HepG2 (cell line): Measurements from ENCODE around the gene NUP88. TPM values are rescaled to one million over a fixed set of nuclear protein-coding genes. Genes with fewer than 3 reads are reported as not detected.
A peak's percentile ranks its signal among the peaks of the same experiment; 100 is the strongest.

Experiments
- ATAC-seq: fragments of 200-7000 bp; cut with Tn5 transposase; 3 replicates; pipeline ENCODE4 v1.9.1; 2020; ENCODE audit warnings: mild to moderate bottlenecking, moderate library complexity
- BruUV-seq: library from RNA; stranded (reverse); fragments of 400-500 nt; replicated peaks from 2 replicates; lab custom pipeline; 2021; lab: Mats Ljungman, UMichigan
- CTCF ChIA-PET: fragments of 300-600 bp; formaldehyde crosslinking; extraction: SDS; loops from one replicate; lab custom pipeline; 2021; ENCODE audit warnings: low total read pairs, inconsistent platforms, low intra/inter-chr PET ratio; lab: Yijun Ruan, JAX
- POLR2A ChIA-PET: fragments of 350-600 bp; sonication (Branson Sonifier 250); formaldehyde crosslinking; loops from one replicate; lab custom pipeline; 2020; ENCODE audit warnings: antibody characterized with exemption, inconsistent platforms; lab: Yijun Ruan, JAX
- DNase-seq: peaks from one replicate; pipeline ENCODE4 v3.0.0-alpha.2; 2015; ENCODE audit warnings: low spot score
- FAIRE-seq: peaks from 3 replicates; lab custom pipeline; 2011; peaks lifted over from hg19 to GRCh38; lab: Jason Lieb, UNC
- H2AFZ ChIP-seq: one replicate; pipeline ENCODE4 v1.6.1; 2011; ENCODE audit warnings: low read length, inconsistent platforms
- H3K27ac ChIP-seq: fragments of 300-600 bp; 3 replicates; pipeline ENCODE4 v1.8.0; 2011; ENCODE audit warnings: mixed run types, mild to moderate bottlenecking, mixed read lengths, low read length, inconsistent platforms; ENCODE audit not compliant: insufficient read depth; ENCODE audit errors: extremely low read length
- H3K27me3 ChIP-seq, 2 experiments: fragments of 200-600 bp in 1 of 2; 2 replicates in 1 of 2; 3 replicates in 1 of 2; pipeline versions ENCODE4 v1.6.0 to v1.8.0; 2011; ENCODE audit warnings: low read length in 2 of 2, mild to moderate bottlenecking in 2 of 2, moderate library complexity in 2 of 2, inconsistent platforms in 1 of 2; ENCODE audit not compliant: insufficient read depth in 2 of 2, control insufficient read depth in 1 of 2
- H3K36me3 ChIP-seq, 2 experiments: fragments of 200-600 bp in 1 of 2; replicated peaks in 1 of 2; 2 replicates in 1 of 2; 3 replicates in 1 of 2; pipeline versions ENCODE4 v1.5.1 to v1.8.0; 2011; ENCODE audit warnings: low read length in 2 of 2, inconsistent platforms in 1 of 2; ENCODE audit not compliant: insufficient read depth in 2 of 2, control insufficient read depth in 1 of 2
- H3K4me1 ChIP-seq: 2 replicates; pipeline ENCODE4 v1.5.1; 2012; ENCODE audit warnings: low read length, inconsistent platforms; ENCODE audit not compliant: insufficient read depth
- H3K4me2 ChIP-seq: 2 replicates; pipeline ENCODE4 v1.6.0; 2011; ENCODE audit warnings: low read depth, low read length, inconsistent platforms
- H3K4me3 ChIP-seq, 3 experiments: fragments of 200-600 bp in 1 of 3; sonication (generic), shearing (Covaris generic) in 1 of 3; replicated peaks in 1 of 3; 2 replicates each; pipeline ENCODE4 v1.5.1; 2011 to 2016; ENCODE audit warnings: low read length in 3 of 3, inconsistent platforms in 2 of 3, low read depth in 2 of 3, mild to moderate bottlenecking in 2 of 3, control low read depth in 1 of 3, mixed read lengths in 1 of 3; ENCODE audit not compliant: insufficient read depth in 1 of 3
- H3K79me2 ChIP-seq: one replicate; pipeline ENCODE4 v1.6.1; 2011; ENCODE audit warnings: low read length, inconsistent platforms; ENCODE audit not compliant: insufficient read depth
- H3K9ac ChIP-seq: 2 replicates; pipeline ENCODE4 v1.6.0; 2011; ENCODE audit warnings: mild to moderate bottlenecking, low read depth, low read length, inconsistent platforms; ENCODE audit not compliant: insufficient read depth
- H3K9me3 ChIP-seq: 2 replicates; pipeline ENCODE4 v1.5.1; 2012; ENCODE audit warnings: mild to moderate bottlenecking, low read length
- H4K20me1 ChIP-seq: 2 replicates; pipeline ENCODE4 v1.6.0; 2011; ENCODE audit warnings: inconsistent platforms, mild to moderate bottlenecking, low read length, moderate library complexity; ENCODE audit not compliant: insufficient read depth
- CENPT ChIP-seq: sonication (generic); formaldehyde crosslinking; IDR thresholded peaks from 2 replicates; pipeline ENCODE4 v1.8.0; 2022; ENCODE audit warnings: low read depth, mild to moderate bottlenecking, moderate library complexity, missing genetic modification reagents
- RBAK ChIP-seq: sonication (generic); formaldehyde crosslinking; IDR thresholded peaks from 2 replicates; pipeline ENCODE4 v1.5.1; 2020; ENCODE audit warnings: mild to moderate bottlenecking, missing genetic modification reagents
- TBX2 ChIP-seq: sonication (generic); formaldehyde crosslinking; IDR thresholded peaks from 2 replicates; pipeline ENCODE4 v1.5.0; 2020; ENCODE audit warnings: missing genetic modification reagents, mild to moderate bottlenecking, borderline replicate concordance
- ZBTB10 ChIP-seq: sonication (generic); formaldehyde crosslinking; IDR thresholded peaks from 2 replicates; pipeline ENCODE4 v1.4.0; 2020; ENCODE audit warnings: missing genetic modification reagents, borderline replicate concordance
- ZNF280D ChIP-seq: sonication (generic); formaldehyde crosslinking; IDR thresholded peaks from 2 replicates; pipeline ENCODE4 v1.5.1; 2020; ENCODE audit warnings: mild to moderate bottlenecking, missing genetic modification reagents
- ZNF782 ChIP-seq: sonication (generic); formaldehyde crosslinking; IDR thresholded peaks from 2 replicates; pipeline ENCODE4 v1.4.0; 2020; ENCODE audit warnings: missing genetic modification reagents, mild to moderate bottlenecking, borderline replicate concordance
- ZNF83 ChIP-seq: sonication (generic); formaldehyde crosslinking; IDR thresholded peaks from 2 replicates; pipeline ENCODE4 v1.4.0; 2020; ENCODE audit warnings: missing genetic modification reagents, mild to moderate bottlenecking, borderline replicate concordance
- ZSCAN12 ChIP-seq: sonication (generic); formaldehyde crosslinking; IDR thresholded peaks from 2 replicates; pipeline ENCODE4 v1.9.0; 2021; ENCODE audit warnings: mild to moderate bottlenecking, missing genetic modification reagents
- WGBS: methylation state at CpG from one replicate; pipeline ENCODE4 v1.1.6; 2017; ENCODE audit warnings: low lambda C conversion rate; 5-methylcytosine and 5-hydroxymethylcytosine counted together
- in situ Hi-C: cut with HindIII; loops from 2 replicates; pipeline ENCODE4 v1.10.0; 2017; ENCODE audit warnings: low pct_unique_long_range_greater_than_20kb; ENCODE audit not compliant: extremely low pct_ligation_motif_present
- intact Hi-C: fragments of 100-400 bp; cut with micrococcal nuclease; formaldehyde crosslinking; loops from one replicate; pipeline ENCODE4 v1.10.0; 2022; ENCODE audit not compliant: unreplicated experiment
- polyA plus RNA-seq, 8 experiments: library from polyadenylated mRNA; depleted of rRNA in 3 of 8; stranded (reverse) in 7 of 8; unstranded in 1 of 8; fragments of >200 nt; fragmentation: Illumina TruSeq in 4 of 8; extraction: Trizol in 4 of 8; gene quantifications; 2 replicates each; pipeline versions ENCODE4 v1.2.1 to v1.2.3, GENCODE V29; 2011 to 2016; ENCODE audit warnings: low read depth in 4 of 8, missing spikeins in 1 of 8, mixed read lengths in 1 of 8; ENCODE audit not compliant: insufficient read depth in 1 of 8
- total RNA-seq, 5 experiments: library from RNA; depleted of rRNA; stranded (reverse); fragments of >200 nt; fragmentation: Illumina TruSeq; extraction: Trizol; gene quantifications; 2 replicates each; pipeline ENCODE4 v1.2.3, GENCODE V29; 2016; ENCODE audit warnings: low read depth in 1 of 5
- TF ChIP-seq, protein P1 (sequence below): sonication (generic); formaldehyde crosslinking; IDR thresholded peaks from 2 replicates; pipeline ENCODE4 v1.5.0; 2020; ENCODE audit warnings: mild to moderate bottlenecking, missing genetic modification reagents
- TF ChIP-seq, protein P2 (sequence below), 2 experiments: fragments of 450-650 bp in 1 of 2; sonication (generic) in 1 of 2; formaldehyde crosslinking; IDR thresholded peaks; 2 replicates each; pipeline versions ENCODE4 v1.5.0 to v1.8.0; 2020 to 2022; ENCODE audit warnings: mild to moderate bottlenecking in 1 of 2, missing genetic modification reagents in 1 of 2

NUP88 gene
- total and polyA plus RNA-seq, 2 of the 13 experiments (the other 11 are each of a cell fraction or from before 2014, with no cell fraction given): 48.2 to 130 TPM

- DNase-seq (peak; percentile 17), ATAC-seq (peak; percentile 24), FAIRE-seq (no peak)
- Histone ChIP-seq H3K9ac (peak overlapping the region; percentile 92), H3K27ac (peak overlapping the region; percentile 85), H3K4me2 (peak overlapping the region; percentile 64), H3K79me2 (peaks cover 66% of the 10 kb centered on the region), H3K4me1 (peaks cover 55% of the 10 kb centered on the region), H3K9me3 (no peaks in the 10 kb centered on the region), H4K20me1 (no peaks in the 10 kb centered on the region; the same call in 1 of the 2 replicates), H3K36me3 (peaks cover 11 to 41% of the 10 kb centered on the region in 2 experiments), H3K27me3 (no peaks in the 10 kb centered on the region; a peak in 1 of 5 replicates), H3K4me3 (peak overlapping the region; percentile 87 to 99 (median 91)), H2AFZ (no peak overlapping the region)
- under 1% methylated on average over 24 of the region's 26 CpGs for WGBS
- BruUV-seq: TSS peak; percentile 82
- CTCF ChIA-PET: no interaction called here
- TF ChIP-seq ZBTB10 (CRISPR knock-in tag): no peak
- TF ChIP-seq RBAK (CRISPR knock-in tag): no peak
- TF ChIP-seq ZNF782 (CRISPR knock-in tag): no peak
- TF ChIP-seq CENPT (CRISPR knock-in tag): no peak
- TF ChIP-seq, protein P1, sequence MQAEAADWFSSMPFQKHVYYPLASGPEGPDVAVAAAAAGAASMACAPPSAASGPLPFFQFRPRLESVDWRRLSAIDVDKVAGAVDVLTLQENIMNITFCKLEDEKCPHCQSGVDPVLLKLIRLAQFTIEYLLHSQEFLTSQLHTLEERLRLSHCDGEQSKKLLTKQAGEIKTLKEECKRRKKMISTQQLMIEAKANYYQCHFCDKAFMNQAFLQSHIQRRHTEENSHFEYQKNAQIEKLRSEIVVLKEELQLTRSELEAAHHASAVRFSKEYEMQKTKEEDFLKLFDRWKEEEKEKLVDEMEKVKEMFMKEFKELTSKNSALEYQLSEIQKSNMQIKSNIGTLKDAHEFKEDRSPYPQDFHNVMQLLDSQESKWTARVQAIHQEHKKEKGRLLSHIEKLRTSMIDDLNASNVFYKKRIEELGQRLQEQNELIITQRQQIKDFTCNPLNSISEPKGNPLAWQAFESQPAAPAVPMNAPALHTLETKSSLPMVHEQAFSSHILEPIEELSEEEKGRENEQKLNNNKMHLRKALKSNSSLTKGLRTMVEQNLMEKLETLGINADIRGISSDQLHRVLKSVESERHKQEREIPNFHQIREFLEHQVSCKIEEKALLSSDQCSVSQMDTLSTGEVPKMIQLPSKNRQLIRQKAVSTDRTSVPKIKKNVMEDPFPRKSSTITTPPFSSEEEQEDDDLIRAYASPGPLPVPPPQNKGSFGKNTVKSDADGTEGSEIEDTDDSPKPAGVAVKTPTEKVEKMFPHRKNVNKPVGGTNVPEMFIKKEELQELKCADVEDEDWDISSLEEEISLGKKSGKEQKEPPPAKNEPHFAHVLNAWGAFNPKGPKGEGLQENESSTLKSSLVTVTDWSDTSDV (CRISPR knock-in tag): 0 out of 2 replicates have a peak, but pooled peaks have one; percentile 20
- no peak for TF ChIP-seq ZNF83 (CRISPR knock-in tag)
- TF ChIP-seq, protein P2, sequence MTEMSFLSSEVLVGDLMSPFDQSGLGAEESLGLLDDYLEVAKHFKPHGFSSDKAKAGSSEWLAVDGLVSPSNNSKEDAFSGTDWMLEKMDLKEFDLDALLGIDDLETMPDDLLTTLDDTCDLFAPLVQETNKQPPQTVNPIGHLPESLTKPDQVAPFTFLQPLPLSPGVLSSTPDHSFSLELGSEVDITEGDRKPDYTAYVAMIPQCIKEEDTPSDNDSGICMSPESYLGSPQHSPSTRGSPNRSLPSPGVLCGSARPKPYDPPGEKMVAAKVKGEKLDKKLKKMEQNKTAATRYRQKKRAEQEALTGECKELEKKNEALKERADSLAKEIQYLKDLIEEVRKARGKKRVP (CRISPR knock-in tag; IDR thresholded peaks at IDR 0.05): 0 out of 4 replicates have a peak, but pooled peaks of 1 of the 2 experiments have one; percentile 13
- 0 out of 2 replicates have a peak, but pooled peaks have one; percentile 59 for TF ChIP-seq ZSCAN12 (CRISPR knock-in tag)
- no peak; the same call in 1 of the 2 replicates for TF ChIP-seq TBX2 (CRISPR knock-in tag)
- 0 out of 2 replicates have a peak, but pooled peaks have one; percentile 15 for TF ChIP-seq ZNF280D (CRISPR knock-in tag)
- intact Hi-C loops (loop anchor here (1.0 kb wide), 1 partner anchor 170 kb away; no protein-coding TSS in a partner anchor), in situ Hi-C loops (no loop called here)
- POLR2A ChIA-PET: interaction anchor here (0.8 to 2.0 kb wide), 11 partner anchors 13 to 137 kb away, joined by 3 to 47 read pairs (median 7); partner anchors contain the start of genes C1QBP, DERL2, MIS12 and RABEP1
These were observed 555 bp downstream of the NUP88 start for GRCh38 chr17:5418858-5419355.
